Right lobe of liver (tissue), 6 donors: ENCODE data around the gene TMEM200B. TPM values are rescaled to one million over a fixed set of nuclear protein-coding genes. Genes with fewer than 3 reads are reported as not detected.

Experiments
- ATAC-seq, 4 donors: fragments of 200-7000 bp; cut with Tn5 transposase; one replicate each; pipeline ENCODE4 v1.9.1; 2020; ENCODE audit warnings: mild to moderate bottlenecking in 4 of 4, moderate library complexity in 4 of 4
- DNase-seq, 3 donors: peaks; one replicate each; pipeline ENCODE4 v3.0.0-alpha.2; 2020
- H3K27ac ChIP-seq, 3 donors: fragments of 200-600 bp; one replicate each; pipeline ENCODE4 v1.8.0; 2022
- H3K27me3 ChIP-seq, 2 donors: fragments of 200-600 bp; one replicate each; pipeline ENCODE4 v1.8.0; 2022
- H3K36me3 ChIP-seq, 4 donors: fragments of 200-600 bp; sonication (generic) in 1 of 4; one replicate each; pipeline versions ENCODE4 v1.5.1 to v1.8.0; 2017 to 2022; ENCODE audit warnings: control low read depth in 1 of 4
- H3K4me1 ChIP-seq, 4 donors: fragments of 200-600 bp; sonication (generic) in 1 of 4; one replicate each; pipeline versions ENCODE4 v1.5.1 to v1.8.0; 2017 to 2022; ENCODE audit warnings: control low read depth in 1 of 4
- H3K4me3 ChIP-seq, 3 donors: fragments of 200-600 bp; one replicate each; pipeline ENCODE4 v1.8.0; 2022
- H3K9me3 ChIP-seq, 4 donors: fragments of 200-600 bp; sonication (generic) in 1 of 4; one replicate each; pipeline versions ENCODE4 v1.5.1 to v1.8.0; 2017 to 2022; ENCODE audit warnings: control low read depth in 1 of 4
- POLR2A ChIP-seq: fragments of 450-650 bp; IDR thresholded peaks from one replicate; pipeline ENCODE4 v1.6.1; 2017; ENCODE audit warnings: antibody characterized with exemption, mild to moderate bottlenecking
- WGBS: methylation state at CpG from one replicate; pipeline ENCODE4 v1.1.6; 2018; ENCODE audit warnings: low coverage, low lambda C conversion rate; ENCODE audit not compliant: insufficient coverage; ENCODE audit errors: missing lambda C conversion rate; 5-methylcytosine and 5-hydroxymethylcytosine counted together
- intact Hi-C, 2 donors: fragments of 100-400 bp; cut with DNase I; formaldehyde crosslinking; loops; one replicate each; pipeline versions ENCODE4 v1.11.2 to v1.14.1; 2022
- total RNA-seq, 6 experiments: library from RNA; depleted of rRNA in 2 of 6; stranded (reverse); fragments of >200 nt in 2 of 6; fragmentation: NEBNext Ultra II Directional in 3 of 6; extraction: Animal tissue kit (Norgen Biotek cat#: 25700) in 3 of 6; gene quantifications; one replicate each; pipeline versions ENCODE4 v1.1.0 to v1.2.4, GENCODE V29; 2016 to 2023
- TF ChIP-seq, protein P1 (sequence below), 4 donors: fragments of 200-600 bp in 3 of 4; fragments of 450-650 bp in 1 of 4; IDR thresholded peaks; one replicate each; pipeline versions ENCODE4 v1.5.1 to v1.8.0; 2016 to 2022; ENCODE audit warnings: antibody characterized with exemption in 4 of 4, mild to moderate bottlenecking in 2 of 4
- donor health status: DM: no; HTN: yes; CAD: no.
- donor health status: DM: no; HTN: no; CAD: no.
- donor health status: DM: no; HTN: no; CAD: no.
- donor health status: DM: no; HTN: yes; CAD: no.
- donor health status: DM: no; HTN: yes; CAD: no.

The TMEM200B gene
- total RNA-seq, 6 experiments from 2014 or later, result 0.83 to 4.5 (median 1.4) TPM

GRCh38 chr1:29169976-29170375 is 46.3 kb upstream of the TMEM200B start:
- H3K27me3 ChIP-seq, result no peaks in the 10 kb centered on the region
- H3K4me1 ChIP-seq, result peaks cover 0 to 65% (median 22%) of the 10 kb centered on the region in 4 donors
- no peak for DNase-seq
- WGBS, result 52% methylated on average over 3 of the region's 3 CpGs
- no peaks in the 10 kb centered on the region for H3K9me3 ChIP-seq
- intact Hi-C loops, result no loop called here
- H3K27ac ChIP-seq, result no peak overlapping the region
- H3K36me3 ChIP-seq, result peaks cover 0 to 29% (median 8%) of the 10 kb centered on the region in 4 donors
- no peak overlapping the region for H3K4me3 ChIP-seq
- ATAC-seq, result no peak
- no peak for TF ChIP-seq POLR2A
- TF ChIP-seq, protein P1, sequence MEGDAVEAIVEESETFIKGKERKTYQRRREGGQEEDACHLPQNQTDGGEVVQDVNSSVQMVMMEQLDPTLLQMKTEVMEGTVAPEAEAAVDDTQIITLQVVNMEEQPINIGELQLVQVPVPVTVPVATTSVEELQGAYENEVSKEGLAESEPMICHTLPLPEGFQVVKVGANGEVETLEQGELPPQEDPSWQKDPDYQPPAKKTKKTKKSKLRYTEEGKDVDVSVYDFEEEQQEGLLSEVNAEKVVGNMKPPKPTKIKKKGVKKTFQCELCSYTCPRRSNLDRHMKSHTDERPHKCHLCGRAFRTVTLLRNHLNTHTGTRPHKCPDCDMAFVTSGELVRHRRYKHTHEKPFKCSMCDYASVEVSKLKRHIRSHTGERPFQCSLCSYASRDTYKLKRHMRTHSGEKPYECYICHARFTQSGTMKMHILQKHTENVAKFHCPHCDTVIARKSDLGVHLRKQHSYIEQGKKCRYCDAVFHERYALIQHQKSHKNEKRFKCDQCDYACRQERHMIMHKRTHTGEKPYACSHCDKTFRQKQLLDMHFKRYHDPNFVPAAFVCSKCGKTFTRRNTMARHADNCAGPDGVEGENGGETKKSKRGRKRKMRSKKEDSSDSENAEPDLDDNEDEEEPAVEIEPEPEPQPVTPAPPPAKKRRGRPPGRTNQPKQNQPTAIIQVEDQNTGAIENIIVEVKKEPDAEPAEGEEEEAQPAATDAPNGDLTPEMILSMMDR (IDR thresholded peaks at IDR 0.05), result no peak

GRCh38 chr1:29167904-29168303 is 44.2 kb upstream of the TMEM200B start:
- Histone ChIP-seq H3K4me3 (no peak overlapping the region), H3K36me3 (peaks cover 0 to 31% (median 8%) of the 10 kb centered on the region in 4 donors), H3K4me1 (peaks cover 0 to 85% (median 32%) of the 10 kb centered on the region in 4 donors), H3K27me3 (no peaks in the 10 kb centered on the region), H3K27ac (no peak overlapping the region), H3K9me3 (no peaks in the 10 kb centered on the region)
- no peak for DNase-seq
- TF ChIP-seq, protein P1 (IDR thresholded peaks at IDR 0.05), result no peak
- TF ChIP-seq POLR2A, result no peak
- 99% methylated on average over 9 of the region's 9 CpGs for WGBS
- ATAC-seq, result no peak
- intact Hi-C loops, result no loop called here

DNA sequence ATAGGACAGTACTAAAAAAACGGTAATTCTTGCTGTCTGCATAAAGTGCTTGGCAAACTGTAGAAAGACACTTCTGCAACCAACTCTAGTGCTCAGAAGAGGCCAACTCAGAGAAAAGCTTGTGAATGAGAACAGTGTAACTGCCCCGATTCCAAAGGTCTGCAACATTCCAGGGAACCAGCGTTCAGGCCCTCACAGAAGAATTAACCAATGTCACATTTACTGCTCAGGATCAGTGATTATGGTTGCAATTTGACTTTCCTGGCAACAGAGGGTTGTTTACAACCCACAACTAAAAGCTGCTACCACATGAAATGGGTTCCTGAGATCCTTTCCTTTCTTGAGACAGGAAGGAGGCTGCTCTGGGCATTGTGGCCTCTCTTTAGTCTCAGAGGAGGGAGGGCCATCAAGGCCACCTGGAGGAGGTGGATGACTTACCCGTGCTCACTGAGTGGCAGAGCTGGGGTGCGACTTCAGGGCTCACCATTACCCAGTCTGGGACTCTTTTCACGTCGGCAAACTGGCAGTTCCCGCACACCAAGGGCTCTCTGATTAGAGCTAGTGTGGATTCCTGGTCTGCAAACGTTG is 42.7 kb upstream of the TMEM200B start:
- intact Hi-C loops, result no loop called here
- 17% methylated on average over 3 of the region's 9 CpGs for WGBS
- ATAC-seq (peak; percentile 71 to 84 (median 81)), DNase-seq (no peak)
- H3K9me3 ChIP-seq, result no peaks in the 10 kb centered on the region
- no peak overlapping the region for H3K4me3 ChIP-seq
- peak overlapping the region in 2 of 3 donors; percentile 45 to 49 for H3K27ac ChIP-seq
- H3K36me3 ChIP-seq, result peaks cover 0 to 31% (median 8%) of the 10 kb centered on the region in 4 donors
- no peaks in the 10 kb centered on the region for H3K27me3 ChIP-seq
- TF ChIP-seq, protein P1 (IDR thresholded peaks at IDR 0.05), result no peak
- no peak for TF ChIP-seq POLR2A
- peaks cover 0 to 87% (median 31%) of the 10 kb centered on the region in 4 donors for H3K4me1 ChIP-seq

GRCh38 chr1:29164588-29164987 is 40.9 kb upstream of the TMEM200B start:
- no peak for TF ChIP-seq POLR2A
- TF ChIP-seq, protein P1 (IDR thresholded peaks at IDR 0.05), result no peak
- intact Hi-C loops, result no loop called here
- H3K4me3 ChIP-seq, result no peak overlapping the region
- H3K27ac ChIP-seq, result no peak overlapping the region
- ATAC-seq (no peak), DNase-seq (no peak)
- no peaks in the 10 kb centered on the region for H3K27me3 ChIP-seq
- 91% methylated on average over 4 of the region's 4 CpGs for WGBS
- H3K36me3 ChIP-seq, result peaks cover 3 to 31% (median 8%) of the 10 kb centered on the region in 4 donors
- H3K4me1 ChIP-seq, result peaks cover 0 to 88% (median 27%) of the 10 kb centered on the region in 4 donors
- H3K9me3 ChIP-seq, result no peaks in the 10 kb centered on the region
